DMS153 treated with DMSO at 0.1 percent for 48 hours (cell line): Measurements from ENCODE around the gene SLC16A5.
"Not testable (repeated sequence)": the region's sequence is repeated elsewhere in the genome, so short reads cannot be mapped to it uniquely, and the experiment has no call there.

Experiments used
- DNase-seq: peaks from one replicate; lab custom pipeline; 2025; ENCODE audit not compliant: unreplicated experiment; lab: John Stamatoyannopoulos, UW

SLC16A5 gene

GRCh38 chr17:75087558-75088453 lies at the start of gene SLC16A5:
Gene SLC16A5 (plus strand): TSS chr17:75087954. CDS start chr17:75093637, 5,683 bp downstream.
- DNase-seq: peak; percentile 74

DNA sequence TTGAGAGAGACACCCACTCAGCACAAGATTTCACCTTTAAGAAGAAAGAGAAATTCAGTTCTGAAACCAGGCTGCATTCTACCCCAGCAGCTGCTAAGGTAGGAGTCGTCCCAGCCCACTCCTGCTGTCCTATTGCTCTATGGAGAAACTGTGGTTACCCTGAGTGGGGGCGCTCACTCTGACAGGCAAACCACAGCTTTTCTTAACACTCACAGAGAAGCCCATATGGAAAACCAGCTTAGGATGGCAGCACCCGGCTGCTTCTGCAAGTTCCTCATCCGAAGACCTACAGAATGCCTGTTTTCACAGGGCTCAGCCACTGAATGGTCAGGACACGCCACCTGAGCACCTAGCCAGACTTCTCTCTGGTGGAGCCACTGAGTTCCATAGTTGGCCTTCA lies 48.5 kb upstream of the SLC16A5 start:
- DNase-seq: no peak

- DNase-seq: no peak
Observed at GRCh38 chr17:75041656-75042280, 46.0 kb upstream of the SLC16A5 start.

DNA sequence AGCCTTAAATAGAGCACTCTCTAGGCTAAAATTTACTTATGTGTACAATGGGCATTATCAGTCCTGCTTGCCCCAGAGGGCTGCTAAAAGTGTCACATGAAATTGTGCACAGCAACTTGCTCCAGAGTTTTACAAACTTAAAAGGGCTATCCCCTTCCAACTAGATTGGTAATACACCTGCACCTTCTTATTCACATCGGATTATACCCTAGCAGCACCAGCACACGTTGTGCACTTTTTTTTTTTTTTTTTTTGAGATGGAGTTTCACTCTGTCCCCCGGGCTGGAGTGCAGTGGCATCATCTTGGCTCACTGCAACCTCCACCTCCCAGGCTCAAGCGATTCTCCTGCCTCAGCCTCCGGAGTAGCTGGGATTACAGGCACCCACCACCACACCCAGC lies 44.0 kb upstream of the SLC16A5 start:
- not testable (repeated sequence) for DNase-seq

DNA sequence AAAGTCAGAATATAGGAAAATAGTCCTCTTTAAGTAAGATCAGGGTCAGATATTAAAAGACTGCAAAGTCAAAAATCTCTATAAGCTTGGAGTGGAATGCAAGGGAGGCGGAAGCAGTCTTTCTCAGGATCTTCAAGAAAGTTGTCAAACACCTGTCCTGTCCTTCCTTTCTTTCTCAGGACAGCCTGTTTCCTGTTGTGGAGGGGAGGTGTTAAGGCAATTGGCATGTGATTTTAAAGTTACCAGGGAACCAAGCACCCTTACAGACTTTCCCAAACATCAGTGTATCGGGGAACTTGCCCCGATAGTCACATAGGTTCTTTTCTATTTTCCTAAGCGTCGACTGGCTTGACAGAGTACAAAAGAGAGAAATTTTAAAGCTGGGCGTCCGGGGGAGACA lies 43.0 kb upstream of the SLC16A5 start:
- DNase-seq: no peak

GRCh38 chr17:75045946-75046406 lies 41.8 kb upstream of the SLC16A5 start:
- not testable (repeated sequence) for DNase-seq

GRCh38 chr17:75046407-75047289 lies 41.1 kb upstream of the SLC16A5 start, which contains the start of the genes ATP5PD and KCTD2:
Gene ATP5PD (minus strand): TSS chr17:75046969. CDS start chr17:75042650, 4,319 bp downstream.
Gene KCTD2 (plus strand): TSS chr17:75047225. CDS start chr17:75047251, 26 bp downstream.
- DNase-seq: peak; percentile 89

GRCh38 chr17:75047398-75048098 lies 40.2 kb upstream of the SLC16A5 start:
- no peak for DNase-seq

DNA sequence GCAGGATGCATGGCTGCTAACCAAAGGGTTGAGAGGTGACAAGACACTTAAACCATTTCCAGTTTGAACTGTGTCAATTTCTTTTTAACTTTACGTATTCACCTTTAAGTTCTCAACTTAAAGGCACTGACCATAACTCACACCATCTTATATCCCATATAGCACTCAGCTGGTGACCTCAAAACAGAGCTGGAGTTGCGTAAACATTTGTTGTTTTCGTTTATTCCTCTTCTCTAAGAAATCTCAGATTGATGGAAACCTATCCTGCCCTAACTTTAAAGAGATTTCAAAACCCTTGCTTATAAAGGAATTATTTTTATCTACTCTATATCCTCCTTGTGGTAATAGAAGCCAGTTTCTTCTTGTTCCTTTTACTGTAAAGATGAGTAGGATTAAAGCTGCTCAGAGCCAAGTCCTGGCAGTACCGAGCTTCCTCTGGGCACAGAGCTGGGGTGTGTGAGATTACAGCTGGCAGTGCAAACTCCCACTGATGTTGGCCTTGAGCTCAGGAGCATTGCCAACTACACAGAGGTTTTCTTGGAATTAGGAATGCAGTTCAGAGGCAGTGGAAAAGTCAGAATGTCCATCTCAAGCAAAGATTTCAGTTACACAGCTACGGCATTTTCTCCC lies 39.4 kb upstream of the SLC16A5 start:
- no peak for DNase-seq

DNA sequence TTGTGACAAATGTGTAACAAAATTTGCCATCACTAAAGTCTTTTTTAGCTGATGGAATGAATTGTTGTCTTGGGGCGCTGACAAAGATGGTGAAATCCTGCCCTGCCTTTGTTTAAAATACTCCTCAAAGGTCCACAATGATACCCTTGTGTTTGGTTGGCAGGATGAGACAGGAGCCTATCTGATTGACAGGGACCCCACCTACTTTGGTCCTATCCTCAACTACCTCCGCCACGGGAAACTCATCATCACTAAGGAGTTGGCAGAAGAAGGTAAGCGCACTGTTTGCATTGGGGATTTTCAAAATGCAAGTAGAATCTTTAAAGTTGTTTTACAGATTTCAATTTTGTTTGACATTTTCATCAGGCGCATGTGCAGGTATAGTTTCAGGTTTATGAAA lies 38.7 kb upstream of the SLC16A5 start:
- DNase-seq: no peak

DNA sequence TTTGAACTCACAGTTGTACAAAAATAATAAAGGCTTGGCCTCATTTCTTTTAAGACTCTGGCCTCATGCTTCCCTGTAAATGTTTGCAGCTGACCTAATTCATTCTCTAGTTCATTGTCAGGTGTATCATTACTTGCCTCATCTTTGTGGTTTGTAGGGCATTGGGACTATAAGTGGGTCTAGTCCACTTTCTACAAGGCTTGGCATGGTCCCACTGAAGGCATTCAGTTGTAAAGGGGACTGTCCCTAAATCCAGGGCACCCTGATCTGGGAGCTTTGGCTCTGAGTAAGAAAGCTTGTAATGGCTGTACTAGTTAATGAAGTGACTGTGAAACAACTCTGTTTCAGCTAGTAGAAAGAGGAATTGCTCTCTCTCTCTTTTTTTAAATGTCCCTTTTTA lies 38.0 kb upstream of the SLC16A5 start:
- DNase-seq: no peak

GRCh38 chr17:75051941-75052340 lies 35.8 kb upstream of the SLC16A5 start:
- DNase-seq: no peak

DNA sequence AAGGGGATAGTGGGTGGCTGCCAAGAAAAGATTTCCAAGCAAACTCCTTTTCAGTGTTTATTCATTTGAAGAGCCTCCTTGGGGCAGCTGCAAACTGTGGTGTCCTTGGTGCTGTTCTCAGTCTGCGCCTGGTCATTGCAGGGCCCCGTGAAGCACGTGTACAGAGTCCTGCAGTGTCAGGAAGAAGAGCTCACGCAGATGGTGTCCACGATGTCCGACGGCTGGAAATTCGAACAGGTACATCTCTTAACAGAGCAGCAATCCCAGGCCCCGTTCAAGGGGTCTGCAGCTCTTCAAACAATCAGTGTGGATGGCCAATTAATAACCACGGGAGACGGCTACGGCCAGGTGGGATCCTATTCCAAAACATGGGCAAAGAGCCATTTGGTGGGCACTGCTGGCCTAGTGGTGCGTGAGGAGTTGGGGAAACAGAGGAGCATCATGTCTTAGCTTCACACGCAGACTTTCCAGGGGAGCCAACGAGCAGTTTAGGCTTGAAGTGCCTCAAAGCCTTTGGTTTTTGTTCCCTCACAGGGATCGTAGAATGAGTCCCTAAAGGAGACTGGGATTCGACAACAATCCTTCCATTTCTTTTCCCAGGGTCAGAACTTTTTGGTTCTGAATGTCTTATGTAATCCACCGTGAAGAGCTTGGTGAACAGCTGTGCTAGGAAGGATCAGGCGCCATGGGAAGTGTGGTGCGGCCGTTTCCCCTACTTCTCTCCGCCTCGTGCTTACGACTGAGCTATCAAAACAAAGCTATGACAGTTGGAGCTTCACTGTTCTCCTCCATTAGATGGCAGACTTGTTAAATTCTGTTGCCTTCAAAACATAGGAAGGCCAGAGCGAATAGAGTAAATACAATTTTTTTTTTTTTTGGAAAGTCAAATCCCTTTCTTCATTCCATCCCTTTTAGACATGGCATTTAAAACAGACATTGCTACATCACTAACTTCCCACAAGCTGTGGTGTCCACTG lies 28.1 kb upstream of the SLC16A5 start:
- no peak for DNase-seq

GRCh38 chr17:75060434-75061054 lies 27.2 kb upstream of the SLC16A5 start:
- no peak for DNase-seq

DNA sequence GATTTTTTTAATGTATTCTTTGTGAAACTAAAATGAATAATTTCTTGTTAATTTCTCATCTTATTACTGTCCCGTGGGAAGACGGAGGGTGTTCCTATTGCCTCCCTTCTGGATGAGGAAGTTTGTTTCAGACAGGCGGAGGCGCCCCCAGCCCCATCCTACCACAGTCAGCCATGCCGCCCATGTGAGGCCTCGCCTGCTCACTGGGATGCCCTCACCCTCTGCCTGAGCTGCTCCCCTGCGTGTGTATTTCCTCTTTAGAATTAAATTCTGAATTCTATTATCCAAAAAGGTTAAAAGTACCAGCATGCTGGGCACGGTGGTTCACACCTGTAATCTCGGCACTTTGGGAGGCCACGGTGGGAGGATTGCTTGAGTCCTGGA lies 26.7 kb upstream of the SLC16A5 start:
- no peak for DNase-seq

- DNase-seq: no peak
Observed at GRCh38 chr17:75061618-75062017, 26.1 kb upstream of the SLC16A5 start.

DNA sequence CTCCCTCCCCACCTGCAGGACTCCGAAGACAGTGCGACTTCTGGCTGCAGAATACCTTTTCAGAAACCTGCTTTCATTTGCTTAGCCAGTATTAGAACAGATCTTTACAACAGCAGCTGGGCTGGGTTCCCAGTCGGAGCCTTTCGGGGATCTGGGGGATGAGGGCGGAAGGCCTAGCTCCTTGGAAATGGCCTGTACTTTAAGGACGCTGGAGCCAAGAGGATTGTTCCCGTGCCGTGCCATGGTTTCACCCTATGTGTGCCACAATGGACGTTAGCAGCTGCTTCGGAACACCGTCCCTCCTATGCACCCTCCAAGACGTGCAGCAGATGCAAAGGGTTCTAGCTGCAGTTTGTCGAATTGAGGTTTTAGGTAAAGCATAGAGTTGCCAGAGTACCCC lies 24.6 kb upstream of the SLC16A5 start:
- DNase-seq: no peak

DNA sequence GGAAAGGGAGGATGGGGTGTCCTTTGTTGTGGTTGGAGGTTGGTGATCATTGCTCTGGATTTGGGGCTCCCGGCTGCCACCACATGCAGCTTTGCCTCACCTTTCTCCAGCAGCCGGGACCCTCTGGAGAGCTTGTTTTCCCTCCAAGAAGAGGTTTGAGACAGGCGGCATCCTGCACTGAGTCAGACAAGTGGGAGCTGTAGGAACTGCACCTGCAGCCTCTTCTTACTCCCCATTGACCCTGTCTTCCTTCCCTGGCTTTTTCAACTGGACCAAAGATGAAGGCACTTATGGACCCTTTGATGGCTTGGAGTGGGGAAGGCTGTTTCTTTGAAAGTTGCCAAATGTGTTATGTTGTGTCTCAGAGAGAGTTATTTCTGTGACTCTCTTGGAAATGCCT lies 24.1 kb upstream of the SLC16A5 start:
- DNase-seq: no peak
